Thyroid gland (tissue), 4 donors: ENCODE measurements around the gene CDHR2. TPM values are rescaled to one million over a fixed set of nuclear protein-coding genes. Genes with fewer than 3 reads are reported as not detected.

ENCODE experiments used
- DNase-seq, 2 donors: peaks; one replicate each; pipeline ENCODE4 v3.0.0-alpha.2; 2019
- H3K27ac ChIP-seq, 3 donors: fragments of 200-600 bp; sonication (generic); 1 replicate in 2 of 3; 2 replicates in 1 of 3; pipeline ENCODE4 v1.5.1; 2016 to 2019; ENCODE audit warnings: mild to moderate bottlenecking in 1 of 3, moderate library complexity in 1 of 3
- H3K27me3 ChIP-seq: fragments of 200-600 bp; sonication (generic); one replicate; pipeline ENCODE4 v1.5.1; 2019
- H3K36me3 ChIP-seq, 2 donors: fragments of 200-600 bp; sonication (generic); one replicate each; pipeline ENCODE4 v1.5.1; 2016 to 2019
- H3K4me1 ChIP-seq, 2 donors: fragments of 200-600 bp; sonication (generic); one replicate each; pipeline ENCODE4 v1.5.1; 2017 to 2019
- H3K4me3 ChIP-seq, 3 donors: fragments of 200-600 bp; sonication (generic); replicated peaks in 1 of 3; 1 replicate in 2 of 3; 2 replicates in 1 of 3; pipeline ENCODE4 v1.5.1; 2016; ENCODE audit warnings: mild to moderate bottlenecking in 1 of 3
- H3K9me3 ChIP-seq: fragments of 200-600 bp; sonication (generic); one replicate; pipeline ENCODE4 v1.5.1; 2017
- POLR2A ChIP-seq, 2 donors: fragments of 450-650 bp; IDR thresholded peaks; one replicate each; pipeline ENCODE4 v1.6.1; 2017; ENCODE audit warnings: antibody characterized with exemption in 2 of 2, mild to moderate bottlenecking in 2 of 2, moderate library complexity in 1 of 2
- WGBS, 2 donors: methylation state at CpG; one replicate each; pipeline ENCODE4 v1.1.5; 2017; 5-methylcytosine and 5-hydroxymethylcytosine counted together
- intact Hi-C: fragments of 100-400 bp; cut with DNase I; formaldehyde crosslinking; loops from one replicate; pipeline ENCODE4 v1.15.1; 2023
- total RNA-seq, 4 donors: library from RNA; depleted of rRNA; stranded (reverse); fragments of >200 nt; gene quantifications; one replicate each; pipeline ENCODE4 v1.2.3, GENCODE V29; 2016
- TF ChIP-seq, protein P1 (sequence below), 6 experiments: fragments of 200-600 bp in 3 of 6; fragments of 450-650 bp in 3 of 6; sonication (generic) in 3 of 6; IDR thresholded peaks; one replicate each; pipeline ENCODE4 v1.5.1; 2016 to 2019; ENCODE audit warnings: antibody characterized with exemption in 6 of 6, mild to moderate bottlenecking in 2 of 6, inconsistent platforms in 1 of 6, moderate library complexity in 1 of 6

CDHR2 gene
- total RNA-seq, 4 donors from 2014 or later: 0.11 TPM; not detected in 3

DNA sequence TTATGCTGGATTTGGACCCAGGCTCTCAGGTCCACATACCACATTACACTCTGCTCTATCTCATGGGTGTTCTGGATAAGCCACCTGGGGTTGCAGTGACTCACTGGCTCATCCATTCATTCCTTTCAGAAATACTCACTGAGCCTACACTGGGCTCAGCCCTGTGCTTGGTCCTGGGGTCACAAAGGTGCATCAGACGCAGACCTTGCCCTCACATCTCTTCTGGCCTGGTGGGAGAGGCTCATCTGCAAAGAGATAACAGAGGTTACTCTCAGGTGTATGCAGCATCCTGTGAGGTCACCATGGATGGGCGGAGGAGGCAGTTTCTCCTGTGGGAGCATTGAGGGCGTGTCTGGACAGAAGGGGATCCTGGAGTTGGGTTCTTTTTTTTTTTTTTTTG lies 12.1 kb downstream of the CDHR2 start:
- Histone ChIP-seq H3K9me3 (no peaks in the 10 kb centered on the region), H3K36me3 (no peaks in the 10 kb centered on the region), H3K27me3 (no peaks in the 10 kb centered on the region), H3K27ac (no peak overlapping the region), H3K4me3 (no peak overlapping the region), H3K4me1 (no peaks in the 10 kb centered on the region)
- 83 to 85% methylated on average over 3 of the region's 3 CpGs for WGBS, 2 donors
- intact Hi-C loops: no loop called here
- no peak for DNase-seq
- TF ChIP-seq, protein P1, sequence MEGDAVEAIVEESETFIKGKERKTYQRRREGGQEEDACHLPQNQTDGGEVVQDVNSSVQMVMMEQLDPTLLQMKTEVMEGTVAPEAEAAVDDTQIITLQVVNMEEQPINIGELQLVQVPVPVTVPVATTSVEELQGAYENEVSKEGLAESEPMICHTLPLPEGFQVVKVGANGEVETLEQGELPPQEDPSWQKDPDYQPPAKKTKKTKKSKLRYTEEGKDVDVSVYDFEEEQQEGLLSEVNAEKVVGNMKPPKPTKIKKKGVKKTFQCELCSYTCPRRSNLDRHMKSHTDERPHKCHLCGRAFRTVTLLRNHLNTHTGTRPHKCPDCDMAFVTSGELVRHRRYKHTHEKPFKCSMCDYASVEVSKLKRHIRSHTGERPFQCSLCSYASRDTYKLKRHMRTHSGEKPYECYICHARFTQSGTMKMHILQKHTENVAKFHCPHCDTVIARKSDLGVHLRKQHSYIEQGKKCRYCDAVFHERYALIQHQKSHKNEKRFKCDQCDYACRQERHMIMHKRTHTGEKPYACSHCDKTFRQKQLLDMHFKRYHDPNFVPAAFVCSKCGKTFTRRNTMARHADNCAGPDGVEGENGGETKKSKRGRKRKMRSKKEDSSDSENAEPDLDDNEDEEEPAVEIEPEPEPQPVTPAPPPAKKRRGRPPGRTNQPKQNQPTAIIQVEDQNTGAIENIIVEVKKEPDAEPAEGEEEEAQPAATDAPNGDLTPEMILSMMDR (IDR thresholded peaks at IDR 0.05): no peak
- TF ChIP-seq POLR2A (IDR thresholded peaks at IDR 0.05): no peak

DNA sequence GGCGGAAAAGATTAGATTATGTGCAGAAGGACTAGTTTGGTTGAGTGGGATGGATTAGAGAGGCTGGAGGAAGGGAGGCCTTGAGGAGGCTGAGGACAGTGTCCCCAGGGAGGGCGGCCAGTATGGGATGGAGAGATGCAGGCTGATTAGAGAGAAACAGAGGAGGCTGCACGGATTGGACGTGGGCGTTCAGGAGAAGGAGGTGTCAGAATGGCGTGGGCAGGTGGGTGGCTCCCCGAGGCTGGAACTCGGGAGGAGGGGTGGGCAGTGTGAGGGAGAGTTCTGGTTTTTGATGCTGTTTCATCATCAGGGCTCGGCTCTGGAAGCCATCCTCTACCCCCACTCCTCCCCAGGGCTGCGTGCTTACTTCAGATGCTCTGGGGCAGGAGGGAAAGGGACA lies 13.0 kb downstream of the CDHR2 start:
- DNase-seq: no peak
- intact Hi-C loops: no loop called here
- TF ChIP-seq, protein P1 (IDR thresholded peaks at IDR 0.05): no peak
- TF ChIP-seq POLR2A (IDR thresholded peaks at IDR 0.05): no peak
- no peak overlapping the region for H3K27ac ChIP-seq
- H3K9me3 ChIP-seq: no peaks in the 10 kb centered on the region
- no peaks in the 10 kb centered on the region for H3K4me1 ChIP-seq
- no peaks in the 10 kb centered on the region for H3K27me3 ChIP-seq
- H3K36me3 ChIP-seq: no peaks in the 10 kb centered on the region
- 53 to 63% methylated on average over 10 of the region's 10 CpGs for WGBS, 2 donors
- no peak overlapping the region for H3K4me3 ChIP-seq

DNA sequence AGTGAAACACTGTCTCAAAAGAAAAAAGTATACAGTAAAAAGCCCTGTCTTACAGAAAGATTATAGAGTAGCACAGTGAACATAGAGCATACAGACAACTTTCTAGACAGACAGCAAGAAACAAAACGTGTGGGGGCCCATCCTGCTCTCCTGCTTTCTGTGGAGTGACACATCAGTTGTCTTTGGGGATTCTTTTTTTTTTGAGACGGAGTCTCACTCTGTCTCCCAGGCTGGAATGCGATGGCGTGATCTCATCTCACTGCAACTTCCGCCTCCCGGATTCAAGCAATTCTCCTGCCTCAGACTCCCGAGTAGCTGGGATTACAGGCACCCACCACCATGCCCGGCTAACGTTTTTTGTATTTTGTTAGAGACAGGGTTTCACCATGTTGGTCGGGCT lies 14.9 kb downstream of the CDHR2 start:
- TF ChIP-seq, protein P1 (IDR thresholded peaks at IDR 0.05): no peak
- TF ChIP-seq POLR2A (IDR thresholded peaks at IDR 0.05): no peak
- Histone ChIP-seq H3K36me3 (no peaks in the 10 kb centered on the region), H3K27ac (no peak overlapping the region), H3K4me1 (no peaks in the 10 kb centered on the region), H3K4me3 (no peak overlapping the region), H3K27me3 (no peaks in the 10 kb centered on the region), H3K9me3 (no peaks in the 10 kb centered on the region)
- 77 to 83% methylated on average over 10 of the region's 10 CpGs for WGBS, 2 donors
- no peak for DNase-seq
- intact Hi-C loops: no loop called here

DNA sequence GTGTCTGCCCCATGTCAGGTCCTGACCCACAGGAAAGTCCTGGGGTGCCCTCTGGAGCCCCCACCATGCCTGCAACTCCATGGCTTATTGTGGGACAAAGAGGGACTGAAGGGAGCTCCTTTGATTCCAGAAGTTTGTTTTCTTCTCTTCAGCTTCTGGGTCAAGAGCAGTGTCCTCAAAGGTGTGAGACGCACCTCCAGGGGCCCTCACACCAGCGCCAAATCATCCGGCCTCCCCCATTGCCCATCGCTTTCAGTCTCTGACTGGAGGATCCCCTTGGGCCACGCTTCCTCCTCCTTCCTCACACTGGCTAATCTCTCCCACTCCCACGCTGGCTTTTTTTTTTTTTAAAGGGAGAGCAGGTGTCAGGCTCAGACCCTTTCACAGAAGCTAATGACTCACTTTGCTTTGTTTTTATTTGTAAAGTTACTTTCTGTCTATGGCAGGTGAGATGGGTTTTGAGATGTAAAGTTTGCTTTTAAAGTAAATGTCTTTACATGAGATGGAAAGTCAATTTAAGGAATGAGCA lies 16.7 kb downstream of the CDHR2 start:
- no peaks in the 10 kb centered on the region for H3K4me1 ChIP-seq
- H3K36me3 ChIP-seq: no peaks in the 10 kb centered on the region
- H3K27me3 ChIP-seq: no peaks in the 10 kb centered on the region
- TF ChIP-seq, protein P1 (IDR thresholded peaks at IDR 0.05): no peak
- no peak for TF ChIP-seq POLR2A (IDR thresholded peaks at IDR 0.05)
- no peak overlapping the region for H3K4me3 ChIP-seq
- intact Hi-C loops: no loop called here
- no peaks in the 10 kb centered on the region for H3K9me3 ChIP-seq
- H3K27ac ChIP-seq: no peak overlapping the region
- no peak for DNase-seq
- 46 to 54% methylated on average over 6 of the region's 6 CpGs for WGBS, 2 donors

DNA sequence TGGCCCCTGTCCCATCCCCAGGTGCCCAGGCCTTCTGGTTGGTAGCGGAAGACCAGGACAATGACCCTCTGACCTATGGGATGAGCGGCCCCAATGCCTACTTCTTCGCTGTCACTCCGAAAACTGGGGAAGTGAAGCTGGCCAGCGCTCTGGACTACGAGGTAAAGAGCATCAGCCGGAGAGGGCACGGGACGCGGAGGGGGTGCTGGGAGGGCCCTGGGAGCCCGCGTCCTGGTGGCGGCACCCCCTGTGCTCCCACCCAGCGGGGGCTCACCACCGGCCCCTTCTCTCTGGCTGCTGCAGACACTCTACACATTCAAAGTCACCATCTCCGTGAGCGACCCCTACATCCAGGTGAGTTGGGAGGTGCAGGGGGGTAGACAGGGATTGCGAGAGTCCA lies 19.5 kb downstream of the CDHR2 start:
- no peaks in the 10 kb centered on the region for H3K27me3 ChIP-seq
- DNase-seq: no peak
- TF ChIP-seq POLR2A (IDR thresholded peaks at IDR 0.05): no peak
- TF ChIP-seq, protein P1 (IDR thresholded peaks at IDR 0.05): no peak
- no peak overlapping the region for H3K27ac ChIP-seq
- 68 to 73% methylated on average over 6 to 7 of the region's 18 CpGs for WGBS, 2 donors
- no peaks in the 10 kb centered on the region for H3K4me1 ChIP-seq
- H3K4me3 ChIP-seq: no peak overlapping the region
- intact Hi-C loops: no loop called here
- H3K36me3 ChIP-seq: no peaks in the 10 kb centered on the region
- H3K9me3 ChIP-seq: no peaks in the 10 kb centered on the region
